Prostate gland (tissue), 2 donors: ENCODE results near the gene ETFB. TPM values are rescaled to one million over a fixed set of nuclear protein-coding genes. Genes with fewer than 3 reads are reported as not detected.

Source experiments
- DNase-seq: peaks from one replicate; pipeline ENCODE4 v3.0.0-alpha.2; 2019; ENCODE audit warnings: low spot score
- H3K27ac ChIP-seq, 2 donors: fragments of 200-600 bp; sonication (generic); 2 replicates each; pipeline ENCODE4 v1.5.1; 2017 to 2019
- H3K27me3 ChIP-seq: fragments of 200-600 bp; sonication (generic); replicated peaks from 2 replicates; pipeline ENCODE4 v1.5.1; 2019; ENCODE audit not compliant: insufficient read depth
- H3K36me3 ChIP-seq, 2 donors: fragments of 200-600 bp; sonication (generic); 1 replicate in 1 of 2; 2 replicates in 1 of 2; pipeline versions ENCODE4 v1.5.1 to v1.8.1; 2017 to 2019
- H3K4me1 ChIP-seq: fragments of 200-600 bp; sonication (generic); replicated peaks from 2 replicates; pipeline ENCODE4 v1.5.1; 2019
- H3K4me3 ChIP-seq, 2 donors: fragments of 200-600 bp; sonication (generic); 2 replicates each; pipeline ENCODE4 v1.5.1; 2017 to 2019
- H3K9me3 ChIP-seq: fragments of 200-600 bp; sonication (generic); 2 replicates; pipeline ENCODE4 v1.5.1; 2017
- POLR2A ChIP-seq: fragments of 450-650 bp; IDR thresholded peaks from one replicate; pipeline ENCODE4 v1.6.1; 2016; ENCODE audit warnings: antibody characterized with exemption, mild to moderate bottlenecking
- POLR2AphosphoS5 ChIP-seq: sonication (generic); formaldehyde crosslinking; IDR thresholded peaks from one replicate; pipeline ENCODE4 v1.6.1; 2017; ENCODE audit warnings: antibody characterized with exemption
- WGBS: methylation state at CpG from one replicate; pipeline ENCODE4 v1.1.5; 2018; 5-methylcytosine and 5-hydroxymethylcytosine counted together
- intact Hi-C: fragments of 100-400 bp; cut with DNase I; formaldehyde crosslinking; loops from one replicate; pipeline ENCODE4 v1.14.2; 2022
- total RNA-seq, 2 donors: library from RNA; depleted of rRNA; stranded (reverse); fragments of >200 nt; gene quantifications; one replicate each; pipeline ENCODE4 v1.1.0, GENCODE V29; 2016
- TF ChIP-seq, protein P1 (sequence below), 4 experiments: fragments of 200-600 bp in 2 of 4; fragments of 450-650 bp in 2 of 4; sonication (generic) in 2 of 4; IDR thresholded peaks; 1 replicate in 3 of 4; 2 replicates in 1 of 4; pipeline ENCODE4 v1.5.1; 2016 to 2019; ENCODE audit warnings: antibody characterized with exemption in 4 of 4, mild to moderate bottlenecking in 2 of 4, moderate library complexity in 2 of 4

Gene ETFB
- total RNA-seq, 2 donors from 2014 or later = 82.8 to 118 TPM

DNA sequence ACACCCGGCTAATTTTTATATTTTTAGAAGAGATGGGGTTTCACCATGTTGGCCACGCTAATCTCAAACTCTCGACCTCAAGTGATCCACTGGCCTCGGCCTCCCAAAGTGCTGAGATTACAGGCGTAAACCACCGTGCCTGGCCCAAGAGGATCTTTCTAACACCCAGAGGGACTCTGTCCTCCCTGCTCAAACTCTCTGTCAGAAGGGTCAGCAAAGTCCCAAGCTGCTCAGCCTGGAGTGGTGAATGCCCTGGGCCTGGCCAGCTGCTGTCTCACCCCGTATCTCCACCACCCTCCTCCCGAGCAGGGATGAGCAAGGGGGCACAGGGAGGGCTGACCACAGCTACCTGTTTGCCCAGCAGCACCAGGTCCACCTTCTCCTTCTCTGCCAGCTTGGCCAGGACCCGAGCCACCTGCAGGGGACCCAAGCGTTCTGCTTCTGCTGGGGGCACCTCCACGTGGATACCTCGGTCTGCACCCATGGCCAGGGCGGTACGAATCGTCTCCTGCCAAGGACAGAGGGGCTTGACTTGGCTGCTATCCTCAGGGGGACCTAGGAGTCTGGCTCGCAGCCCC lies 13.3 kb downstream of the ETFB start:
- H3K27me3 ChIP-seq = no peaks in the 10 kb centered on the region
- intact Hi-C loops = no loop called here
- H3K4me1 ChIP-seq = peaks cover 4% of the 10 kb centered on the region
- no peaks in the 10 kb centered on the region for H3K9me3 ChIP-seq
- H3K36me3 ChIP-seq = no peaks in the 10 kb centered on the region
- TF ChIP-seq POLR2AphosphoS5 = no peak
- no peak for TF ChIP-seq POLR2A
- TF ChIP-seq, protein P1, sequence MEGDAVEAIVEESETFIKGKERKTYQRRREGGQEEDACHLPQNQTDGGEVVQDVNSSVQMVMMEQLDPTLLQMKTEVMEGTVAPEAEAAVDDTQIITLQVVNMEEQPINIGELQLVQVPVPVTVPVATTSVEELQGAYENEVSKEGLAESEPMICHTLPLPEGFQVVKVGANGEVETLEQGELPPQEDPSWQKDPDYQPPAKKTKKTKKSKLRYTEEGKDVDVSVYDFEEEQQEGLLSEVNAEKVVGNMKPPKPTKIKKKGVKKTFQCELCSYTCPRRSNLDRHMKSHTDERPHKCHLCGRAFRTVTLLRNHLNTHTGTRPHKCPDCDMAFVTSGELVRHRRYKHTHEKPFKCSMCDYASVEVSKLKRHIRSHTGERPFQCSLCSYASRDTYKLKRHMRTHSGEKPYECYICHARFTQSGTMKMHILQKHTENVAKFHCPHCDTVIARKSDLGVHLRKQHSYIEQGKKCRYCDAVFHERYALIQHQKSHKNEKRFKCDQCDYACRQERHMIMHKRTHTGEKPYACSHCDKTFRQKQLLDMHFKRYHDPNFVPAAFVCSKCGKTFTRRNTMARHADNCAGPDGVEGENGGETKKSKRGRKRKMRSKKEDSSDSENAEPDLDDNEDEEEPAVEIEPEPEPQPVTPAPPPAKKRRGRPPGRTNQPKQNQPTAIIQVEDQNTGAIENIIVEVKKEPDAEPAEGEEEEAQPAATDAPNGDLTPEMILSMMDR (IDR thresholded peaks at IDR 0.05) = no peak
- no peak overlapping the region for H3K27ac ChIP-seq
- H3K4me3 ChIP-seq = no peak overlapping the region
- no peak for DNase-seq
- 82% methylated on average over 16 of the region's 16 CpGs for WGBS

DNA sequence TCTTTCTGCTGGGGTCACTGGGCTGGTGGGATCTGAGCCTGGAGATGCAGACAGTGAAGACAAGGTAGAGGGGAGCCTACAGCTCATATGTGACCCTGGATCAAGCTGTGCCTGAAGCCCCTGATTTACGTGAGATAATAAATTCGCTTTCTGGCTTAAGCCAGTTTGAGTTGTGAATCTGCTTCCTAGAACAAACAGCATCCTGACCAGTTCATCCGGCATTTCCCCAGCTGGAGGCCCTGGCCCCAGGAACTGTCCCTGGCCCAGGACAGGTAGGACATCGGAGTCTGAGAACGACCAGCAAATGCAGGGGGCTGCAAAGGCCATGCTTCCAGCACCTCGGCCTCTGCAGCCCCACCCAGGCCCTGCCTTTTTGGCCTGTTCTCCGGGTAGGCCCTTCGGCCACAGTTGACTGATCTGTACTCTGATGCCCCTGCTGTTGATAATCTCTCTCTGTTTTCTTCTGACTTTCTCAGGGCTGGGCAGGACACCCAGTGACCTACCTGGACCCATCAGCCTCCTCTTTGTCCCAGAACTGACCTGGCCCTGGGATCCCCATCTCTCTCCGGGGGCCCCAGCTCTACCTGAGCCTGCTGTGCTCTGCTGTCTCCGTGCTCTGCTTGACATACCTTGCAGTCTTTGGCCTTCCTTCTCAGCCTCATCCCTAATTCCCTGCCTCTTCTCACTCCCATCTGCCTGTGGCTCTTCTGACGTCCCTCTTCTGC lies 14.8 kb downstream of the ETFB start:
- Histone ChIP-seq H3K4me3 (no peak overlapping the region), H3K27ac (no peak overlapping the region), H3K4me1 (peaks cover 4% of the 10 kb centered on the region), H3K9me3 (no peaks in the 10 kb centered on the region), H3K27me3 (no peaks in the 10 kb centered on the region), H3K36me3 (no peaks in the 10 kb centered on the region)
- TF ChIP-seq POLR2A = no peak
- TF ChIP-seq POLR2AphosphoS5 = no peak
- TF ChIP-seq, protein P1 (IDR thresholded peaks at IDR 0.05) = no peak
- intact Hi-C loops = no loop called here
- 97% methylated on average over 11 of the region's 11 CpGs for WGBS
- no peak for DNase-seq

DNA sequence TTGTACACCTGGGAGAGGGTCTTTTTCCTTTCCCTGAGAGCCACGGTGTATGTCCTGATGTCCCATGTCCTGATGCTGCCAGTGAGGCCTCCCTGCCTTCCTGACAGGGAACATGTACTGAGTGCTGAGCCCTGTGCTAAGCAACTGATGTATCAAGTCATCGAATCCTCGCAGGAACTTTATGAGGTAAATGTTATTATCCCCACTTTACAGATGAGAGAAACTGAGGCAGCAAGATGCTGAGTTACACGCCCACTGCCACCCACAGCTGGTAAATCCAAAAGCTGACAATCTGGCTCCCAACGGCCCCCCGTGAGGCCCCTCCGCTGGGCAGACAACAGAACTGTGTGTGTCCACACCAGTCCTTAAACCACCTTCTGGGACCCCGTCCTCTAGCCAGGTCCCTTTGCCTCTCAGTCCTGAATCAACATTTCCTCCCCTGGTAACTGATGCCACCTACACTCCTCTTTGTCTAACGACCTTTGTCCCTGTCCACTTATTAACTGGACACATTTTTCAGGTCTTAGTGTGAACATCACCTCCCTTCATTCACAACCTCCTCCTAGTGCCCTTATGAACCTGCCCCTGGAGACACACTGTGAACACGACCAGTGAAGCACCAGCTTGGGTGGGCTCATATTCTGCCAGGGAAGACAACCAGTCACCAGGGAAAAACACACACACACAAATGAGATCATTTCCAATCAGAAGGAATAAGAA lies 18.8 kb downstream of the ETFB start:
- H3K9me3 ChIP-seq = no peaks in the 10 kb centered on the region
- H3K4me1 ChIP-seq = no peaks in the 10 kb centered on the region
- no peak overlapping the region for H3K4me3 ChIP-seq
- no peaks in the 10 kb centered on the region for H3K36me3 ChIP-seq
- intact Hi-C loops = no loop called here
- no peak for DNase-seq
- TF ChIP-seq POLR2AphosphoS5 = no peak
- TF ChIP-seq, protein P1 (IDR thresholded peaks at IDR 0.05) = no peak
- no peak for TF ChIP-seq POLR2A
- no peak overlapping the region for H3K27ac ChIP-seq
- H3K27me3 ChIP-seq = no peaks in the 10 kb centered on the region
- 86% methylated on average over 10 of the region's 10 CpGs for WGBS

DNA sequence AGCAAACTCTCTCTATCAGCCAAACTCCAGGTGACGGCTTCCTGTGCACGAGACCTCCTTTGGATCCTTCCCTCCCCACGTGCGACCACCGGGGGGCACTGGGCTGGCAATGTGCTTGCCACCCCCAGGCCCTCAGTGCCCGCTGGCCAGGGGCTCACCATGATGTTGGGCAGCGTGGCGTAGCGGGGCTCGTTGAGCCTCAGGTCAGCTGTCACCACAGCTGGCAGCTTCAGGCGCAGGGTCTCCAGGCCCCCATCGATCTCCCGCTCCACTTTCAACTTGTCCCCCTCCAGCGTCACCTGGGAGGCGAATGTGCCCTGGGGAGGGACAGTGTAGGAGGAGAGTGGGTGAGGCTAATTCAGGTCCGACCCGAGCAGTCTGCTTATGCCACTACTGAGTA lies 19.4 kb downstream of the ETFB start:
- no peaks in the 10 kb centered on the region for H3K36me3 ChIP-seq
- intact Hi-C loops = no loop called here
- TF ChIP-seq POLR2A (no peak), POLR2AphosphoS5 (no peak)
- TF ChIP-seq, protein P1 (IDR thresholded peaks at IDR 0.05) = no peak

More for the DNA sequence above, 19.4 kb downstream of the ETFB start:
- Histone ChIP-seq H3K4me1 (no peaks in the 10 kb centered on the region), H3K9me3 (no peaks in the 10 kb centered on the region), H3K27ac (no peak overlapping the region), H3K27me3 (no peaks in the 10 kb centered on the region), H3K4me3 (no peak overlapping the region)
- no peak for DNase-seq
- 89% methylated on average over 17 of the region's 17 CpGs for WGBS
